ENCODE data around the gene CCR3. TPM values are rescaled to one million over a fixed set of nuclear protein-coding genes. Genes with fewer than 3 reads are reported as not detected.

The CCR3 gene
- total RNA-seq, 2 donors from 2014 or later: not detected

- H3K27me3 Mint-ChIP-seq (ENCODE audit: insufficient read depth): no peaks in the 10 kb centered on the region
Observed at GRCh38 chr3:46215810-46216414, 26.3 kb upstream of the CCR3 start.

GRCh38 chr3:46218196-46218709 is 24.0 kb upstream of the CCR3 start:
- Mint-ChIP-seq H3K36me3 (ENCODE audit: low read depth) (no peaks in the 10 kb centered on the region), H3K27me3 (ENCODE audit: insufficient read depth) (peaks cover 2% of the 10 kb centered on the region), H3K27ac (no peak overlapping the region), H3K4me1 (peaks cover 7% of the 10 kb centered on the region), H3K4me3 (no peak overlapping the region), H3K9me3 (peaks cover 16% of the 10 kb centered on the region)
- DNase-seq: no peak
- Histone ChIP-seq H3K4me3 (ENCODE audit: low read length) (no peak overlapping the region), H3K36me3 (ENCODE audit: control insufficient read depth, insufficient read depth, low read length) (no peaks in the 10 kb centered on the region), H3K4me1 (ENCODE audit: control insufficient read depth, insufficient read depth, low read length) (no peaks in the 10 kb centered on the region), H3K27me3 (ENCODE audit: control insufficient read depth, insufficient read depth, low read length, poor library complexity, severe bottlenecking) (peaks cover 10% of the 10 kb centered on the region), H3K9me3 (ENCODE audit: control insufficient read depth, low read length) (no peaks in the 10 kb centered on the region), H3K9ac (ENCODE audit: extremely low read depth, low read length, poor library complexity, severe bottlenecking) (no peak overlapping the region), H3K27ac (ENCODE audit: low read depth, low read length) (no peak overlapping the region)
- no peak for TF ChIP-seq CTCF (conservative IDR thresholded peaks at IDR 0.05)
- WGBS, 2 experiments (ENCODE audit: insufficient coverage in 1 of 2, insufficient read length in 1 of 2): 80 to 89% methylated on average over 1 to 2 of the region's 2 CpGs

More at GRCh38 chr3:46215810-46216414, 26.3 kb upstream of the CCR3 start:
- TF ChIP-seq CTCF (conservative IDR thresholded peaks at IDR 0.05): no peak
- Mint-ChIP-seq H3K4me3 (no peak overlapping the region), H3K27ac (no peak overlapping the region), H3K4me1 (peaks cover 7% of the 10 kb centered on the region), H3K9me3 (peaks cover 16% of the 10 kb centered on the region), H3K36me3 (ENCODE audit: low read depth) (no peaks in the 10 kb centered on the region)
- H3K4me1 ChIP-seq (ENCODE audit: control insufficient read depth, insufficient read depth, low read length): no peaks in the 10 kb centered on the region
- H3K4me3 ChIP-seq (ENCODE audit: low read length): no peak overlapping the region
- no peaks in the 10 kb centered on the region for H3K9me3 ChIP-seq (ENCODE audit: control insufficient read depth, low read length)
- H3K9ac ChIP-seq (ENCODE audit: extremely low read depth, low read length, poor library complexity, severe bottlenecking): no peak overlapping the region
- DNase-seq: no peak
- WGBS, 2 experiments (ENCODE audit: insufficient coverage in 1 of 2, insufficient read length in 1 of 2): 88 to 92% methylated on average over 4 of the region's 4 CpGs
- H3K36me3 ChIP-seq (ENCODE audit: control insufficient read depth, insufficient read depth, low read length): no peaks in the 10 kb centered on the region
- H3K27ac ChIP-seq (ENCODE audit: low read depth, low read length): no peak overlapping the region
- peaks cover 10% of the 10 kb centered on the region for H3K27me3 ChIP-seq (ENCODE audit: control insufficient read depth, insufficient read depth, low read length, poor library complexity, severe bottlenecking)

GRCh38 chr3:46221391-46221790 is 20.9 kb upstream of the CCR3 start:
- no peak overlapping the region for H3K27ac ChIP-seq (ENCODE audit: low read depth, low read length)
- H3K36me3 ChIP-seq (ENCODE audit: control insufficient read depth, insufficient read depth, low read length): no peaks in the 10 kb centered on the region
- H3K27ac Mint-ChIP-seq: no peak overlapping the region
- no peaks in the 10 kb centered on the region for H3K9me3 ChIP-seq (ENCODE audit: control insufficient read depth, low read length)
- no peaks in the 10 kb centered on the region for H3K36me3 Mint-ChIP-seq (ENCODE audit: low read depth)
- H3K27me3 Mint-ChIP-seq (ENCODE audit: insufficient read depth): peaks cover 2% of the 10 kb centered on the region
- H3K4me3 Mint-ChIP-seq: no peak overlapping the region
- no peaks in the 10 kb centered on the region for H3K27me3 ChIP-seq (ENCODE audit: control insufficient read depth, insufficient read depth, low read length, poor library complexity, severe bottlenecking)
- DNase-seq: no peak
- TF ChIP-seq CTCF (conservative IDR thresholded peaks at IDR 0.05): no peak
- H3K9me3 Mint-ChIP-seq: peaks cover 16% of the 10 kb centered on the region
- WGBS, 2 experiments (ENCODE audit: insufficient coverage in 1 of 2, insufficient read length in 1 of 2): 84 to 95% methylated on average over 3 to 4 of the region's 4 CpGs
- H3K4me3 ChIP-seq (ENCODE audit: low read length): no peak overlapping the region
- H3K4me1 Mint-ChIP-seq: no peaks in the 10 kb centered on the region
- no peaks in the 10 kb centered on the region for H3K4me1 ChIP-seq (ENCODE audit: control insufficient read depth, insufficient read depth, low read length)
- no peak overlapping the region for H3K9ac ChIP-seq (ENCODE audit: extremely low read depth, low read length, poor library complexity, severe bottlenecking)

Measured in endodermal cell (in vitro differentiated cells).